ENCODE data around the gene PSME3.

GRCh38 chr17:42871647-42872046 lies 38.5 kb downstream of the PSME3 start:
- TF ChIP-seq POLR2A (IDR thresholded peaks at IDR 0.05), result no peak
- TF ChIP-seq, protein P1, sequence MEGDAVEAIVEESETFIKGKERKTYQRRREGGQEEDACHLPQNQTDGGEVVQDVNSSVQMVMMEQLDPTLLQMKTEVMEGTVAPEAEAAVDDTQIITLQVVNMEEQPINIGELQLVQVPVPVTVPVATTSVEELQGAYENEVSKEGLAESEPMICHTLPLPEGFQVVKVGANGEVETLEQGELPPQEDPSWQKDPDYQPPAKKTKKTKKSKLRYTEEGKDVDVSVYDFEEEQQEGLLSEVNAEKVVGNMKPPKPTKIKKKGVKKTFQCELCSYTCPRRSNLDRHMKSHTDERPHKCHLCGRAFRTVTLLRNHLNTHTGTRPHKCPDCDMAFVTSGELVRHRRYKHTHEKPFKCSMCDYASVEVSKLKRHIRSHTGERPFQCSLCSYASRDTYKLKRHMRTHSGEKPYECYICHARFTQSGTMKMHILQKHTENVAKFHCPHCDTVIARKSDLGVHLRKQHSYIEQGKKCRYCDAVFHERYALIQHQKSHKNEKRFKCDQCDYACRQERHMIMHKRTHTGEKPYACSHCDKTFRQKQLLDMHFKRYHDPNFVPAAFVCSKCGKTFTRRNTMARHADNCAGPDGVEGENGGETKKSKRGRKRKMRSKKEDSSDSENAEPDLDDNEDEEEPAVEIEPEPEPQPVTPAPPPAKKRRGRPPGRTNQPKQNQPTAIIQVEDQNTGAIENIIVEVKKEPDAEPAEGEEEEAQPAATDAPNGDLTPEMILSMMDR (IDR thresholded peaks at IDR 0.05), result no peak
